NCI-H2107 treated with DMSO at 0.1 percent for 48 hours (cell line): ENCODE measurements around the gene CFAP77.

Experiments
- DNase-seq: peaks from one replicate; lab custom pipeline; 2025; ENCODE audit not compliant: unreplicated experiment; lab: John Stamatoyannopoulos, UW

The CFAP77 gene

DNA sequence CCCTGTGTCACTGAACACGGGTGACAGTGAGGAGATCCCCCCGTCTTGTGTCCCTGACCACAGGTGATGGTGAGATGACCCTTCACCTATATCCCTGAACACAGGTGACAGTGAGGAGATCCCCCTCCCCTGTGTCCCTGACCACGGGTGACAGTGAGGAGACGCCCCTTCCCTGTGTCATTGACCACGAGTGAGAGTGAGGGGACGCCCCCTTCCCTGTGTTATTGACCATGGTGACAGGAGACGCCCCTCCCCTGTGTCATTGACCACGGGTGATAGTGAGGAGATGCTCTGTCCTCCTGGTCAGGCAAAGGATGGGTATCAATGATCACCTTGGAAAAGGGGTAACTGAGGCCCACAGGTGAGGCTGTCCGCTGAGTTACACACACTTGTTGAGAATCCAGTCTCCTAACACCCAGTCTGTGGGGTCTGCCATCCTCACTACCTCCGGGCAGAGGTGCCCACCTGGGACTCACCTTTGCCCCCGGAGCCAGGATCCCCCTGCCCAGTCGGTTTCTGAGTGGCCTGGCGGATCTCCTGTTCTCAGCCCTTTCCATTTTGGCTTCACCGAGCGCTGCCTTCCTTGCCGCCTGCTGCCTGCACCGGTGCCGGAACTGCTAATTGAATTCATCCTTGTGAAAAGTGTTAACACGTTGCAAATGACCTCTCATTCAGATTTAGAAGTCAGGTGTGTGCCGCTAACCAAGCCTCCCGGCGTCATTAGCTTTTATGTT lies 104.2 kb downstream of the CFAP77 start:
- DNase-seq = no peak

- no peak for DNase-seq
These were observed 104.8 kb downstream of the CFAP77 start for GRCh38 chr9:132514821-132515220.

DNA sequence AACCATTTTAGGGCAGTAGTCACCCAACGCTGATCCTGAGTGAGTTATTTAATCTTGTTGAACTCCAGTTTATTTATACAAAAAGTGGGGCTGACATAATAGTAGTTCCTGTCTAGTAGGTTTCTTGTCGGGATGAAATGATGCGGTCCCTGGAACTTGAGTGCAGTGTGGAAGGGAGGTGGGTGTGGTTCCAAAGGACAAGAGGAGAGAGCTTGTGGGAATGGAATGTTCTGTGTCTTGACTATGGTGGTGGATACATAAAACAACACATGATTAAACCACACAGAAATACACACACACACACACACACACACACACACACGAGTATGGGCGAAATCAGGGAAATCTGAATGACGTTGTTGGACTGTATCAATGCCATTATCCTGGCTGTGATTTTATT lies 106.3 kb downstream of the CFAP77 start:
- no peak for DNase-seq

DNA sequence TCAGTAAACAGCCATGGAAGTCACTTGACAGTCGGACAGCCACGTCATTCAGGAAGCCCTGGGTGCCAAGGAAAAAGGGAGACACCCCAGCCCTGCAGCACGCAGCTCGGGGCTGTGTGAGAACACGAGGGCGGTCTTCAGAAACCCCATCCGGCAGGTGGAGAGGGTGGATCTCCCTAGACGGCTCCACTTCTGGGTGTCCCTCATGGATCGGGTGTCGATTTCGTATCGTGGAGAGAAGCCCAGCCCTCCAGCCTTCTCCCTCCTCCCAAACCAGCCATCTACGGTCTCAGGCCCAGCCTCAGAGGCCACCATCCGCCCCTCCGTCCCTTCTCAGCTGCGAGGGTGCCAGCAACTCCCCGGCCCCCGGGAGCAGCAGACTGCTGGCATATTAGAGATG lies 106.9 kb downstream of the CFAP77 start:
- peak; percentile 63 for DNase-seq

DNA sequence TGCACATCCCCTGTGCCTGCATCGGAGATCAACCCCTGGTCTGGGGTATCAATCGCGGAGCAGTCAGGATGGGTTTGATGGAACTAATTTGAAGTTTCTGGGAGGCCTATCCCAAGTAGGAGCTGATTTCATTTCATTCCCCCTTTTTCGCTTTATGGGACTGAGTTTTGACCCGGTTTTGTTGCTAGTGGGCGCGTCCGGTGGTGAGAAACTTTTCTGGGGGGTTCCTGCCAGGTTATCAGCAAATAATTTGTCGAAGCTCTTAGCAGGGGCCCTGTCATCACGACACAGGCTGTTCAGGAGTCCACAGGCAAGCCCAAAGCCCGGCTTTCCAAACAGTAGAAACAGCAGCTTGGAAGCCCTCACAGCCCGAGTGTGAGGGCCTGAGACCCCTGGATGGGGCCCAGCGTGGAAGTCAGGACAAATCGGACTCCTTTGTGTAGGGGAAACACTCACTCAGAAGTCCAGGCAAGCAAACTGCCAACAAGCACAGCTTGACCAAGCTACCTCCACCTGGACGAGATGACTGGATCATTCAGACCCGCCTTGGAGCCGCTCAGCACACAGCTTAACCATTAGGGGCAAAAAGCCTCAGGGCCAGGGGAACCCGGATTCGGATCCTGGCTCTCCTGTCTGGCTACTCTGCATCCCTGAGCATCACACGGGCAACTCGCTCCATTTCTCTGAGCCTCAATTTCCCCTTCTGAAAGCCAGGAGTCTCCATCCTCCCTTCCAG lies 108.0 kb downstream of the CFAP77 start:
- DNase-seq = no peak

- no peak for DNase-seq
These were observed 108.6 kb downstream of the CFAP77 start for GRCh38 chr9:132518626-132519025.

DNA sequence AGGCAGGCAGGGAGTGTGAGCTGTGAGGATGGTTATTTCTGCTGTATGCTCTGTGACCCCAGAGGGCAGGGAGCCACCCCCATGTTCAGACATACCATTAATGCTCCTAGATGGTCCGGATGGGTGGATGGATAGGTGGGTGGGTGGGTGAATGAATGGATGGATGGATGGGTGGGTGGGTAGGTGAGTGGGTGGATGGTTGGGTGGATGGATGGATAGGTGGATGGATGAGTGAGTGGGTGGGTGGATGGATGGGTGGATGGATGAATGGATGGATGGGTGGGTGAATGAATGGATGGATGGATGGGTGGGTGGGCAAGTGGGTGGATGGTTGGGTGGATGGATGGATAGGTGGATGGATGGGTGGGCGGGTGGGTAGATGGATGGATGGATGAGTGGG lies 109.0 kb downstream of the CFAP77 start:
- no peak for DNase-seq

DNA sequence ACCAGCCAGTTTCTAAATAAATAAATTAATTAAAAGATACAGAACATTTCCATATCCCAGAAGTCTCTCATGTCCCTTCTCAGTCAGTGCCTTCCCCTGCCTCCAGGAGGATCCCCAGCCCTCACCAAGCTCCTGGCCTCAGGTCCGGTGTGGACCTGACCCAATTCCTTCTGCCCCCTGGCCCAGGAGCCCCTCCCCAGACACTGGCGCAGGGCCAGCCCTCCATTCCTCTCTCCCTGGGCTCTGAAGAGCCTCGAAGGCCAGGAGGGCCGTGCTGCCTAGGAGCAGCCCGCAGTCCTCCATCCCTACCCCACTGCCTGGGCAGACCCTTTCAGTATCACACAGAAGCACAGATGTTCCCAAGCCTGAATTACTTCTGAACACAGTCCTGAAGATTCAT lies 110.6 kb downstream of the CFAP77 start:
- DNase-seq = no peak

GRCh38 chr9:132525308-132526023 lies 115.5 kb downstream of the CFAP77 start:
- DNase-seq = no peak

GRCh38 chr9:132531195-132531594 lies 121.2 kb downstream of the CFAP77 start:
- DNase-seq = no peak

DNA sequence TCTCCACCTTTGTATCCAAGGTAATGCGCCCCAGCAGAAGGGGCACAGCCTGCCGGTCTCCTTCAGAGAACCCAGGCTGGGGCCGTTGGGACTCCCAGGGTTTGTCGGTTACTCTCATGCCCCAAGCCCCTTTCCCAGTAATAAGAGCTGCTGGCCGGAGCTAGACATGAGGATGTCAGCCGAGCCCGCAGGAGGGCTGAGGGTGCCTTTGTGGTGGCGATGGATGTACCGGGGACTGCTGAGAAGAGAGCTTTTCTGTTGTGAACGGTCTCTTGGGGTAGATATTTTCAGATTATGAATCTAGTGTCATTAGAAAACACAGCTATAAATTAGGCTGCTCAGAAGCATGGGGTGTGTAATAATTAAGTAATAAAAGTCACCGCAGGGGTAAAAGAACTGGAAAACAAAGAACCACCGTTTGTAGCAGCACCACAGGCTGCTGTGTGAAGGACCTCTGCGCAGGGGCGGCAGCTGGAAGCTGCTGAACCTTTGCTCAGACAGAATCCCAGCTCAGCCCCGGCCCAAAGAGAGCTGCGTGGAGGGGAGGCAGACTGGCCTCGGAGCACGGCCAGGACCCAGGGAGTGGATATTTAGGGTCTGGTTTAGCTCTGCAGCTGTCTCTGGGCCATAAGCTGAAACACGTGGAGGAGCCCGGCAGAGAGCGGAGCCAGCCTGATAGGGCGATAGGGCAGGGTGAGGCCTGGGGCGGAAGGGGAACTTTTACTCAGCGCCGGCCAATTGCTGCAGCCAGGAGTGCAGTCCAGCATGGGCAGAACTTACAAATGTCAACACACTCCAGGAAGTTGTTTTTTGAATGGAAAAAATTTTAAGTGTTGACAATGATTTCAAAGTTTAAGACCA lies 121.9 kb downstream of the CFAP77 start:
- DNase-seq = peak; percentile 32

DNA sequence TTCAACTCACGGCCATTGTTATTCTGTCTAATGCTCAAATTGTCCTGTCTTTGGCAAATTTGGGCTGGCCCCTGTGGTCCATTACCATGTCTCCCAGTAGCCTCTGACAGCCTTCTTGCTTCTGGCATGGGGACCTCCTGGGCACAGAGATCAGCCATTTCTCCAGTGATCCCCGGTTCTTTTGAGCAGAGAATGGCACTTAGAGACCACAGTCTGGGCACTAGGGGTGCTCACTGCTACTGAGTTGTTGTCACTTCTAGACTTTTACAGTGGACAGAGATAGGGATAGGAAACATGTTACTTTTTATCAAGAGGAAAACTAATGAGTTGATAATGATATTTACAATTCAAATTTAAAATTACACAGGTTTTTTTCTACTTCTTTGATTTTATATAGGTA lies 124.8 kb downstream of the CFAP77 start:
- no peak for DNase-seq

- DNase-seq = no peak
These were observed 126.1 kb downstream of the CFAP77 start for GRCh38 chr9:132536124-132536523.

GRCh38 chr9:132537352-132537751 lies 127.3 kb downstream of the CFAP77 start:
- DNase-seq = no peak

- DNase-seq = no peak
These were observed 128.1 kb downstream of the CFAP77 start for GRCh38 chr9:132538071-132538470.

DNA sequence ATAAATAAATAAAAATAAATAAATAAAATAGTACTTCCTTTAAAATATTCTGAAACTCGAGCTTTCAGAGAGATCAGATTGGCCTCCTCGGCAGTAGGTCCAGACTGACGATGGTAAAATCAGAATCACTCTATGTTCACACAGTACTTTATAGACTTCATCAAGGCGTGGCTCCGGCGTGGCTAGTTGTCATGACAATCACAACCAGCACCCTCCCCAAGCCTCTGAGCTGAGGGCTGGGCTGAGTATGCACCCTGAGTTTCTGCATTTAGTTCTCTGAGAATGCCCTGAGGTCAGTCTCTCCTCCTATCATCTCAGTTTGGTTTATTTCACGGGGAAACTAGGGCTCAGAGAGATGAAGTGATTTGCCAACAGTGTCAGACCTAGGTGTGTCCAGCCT lies 129.1 kb downstream of the CFAP77 start:
- no peak for DNase-seq

DNA sequence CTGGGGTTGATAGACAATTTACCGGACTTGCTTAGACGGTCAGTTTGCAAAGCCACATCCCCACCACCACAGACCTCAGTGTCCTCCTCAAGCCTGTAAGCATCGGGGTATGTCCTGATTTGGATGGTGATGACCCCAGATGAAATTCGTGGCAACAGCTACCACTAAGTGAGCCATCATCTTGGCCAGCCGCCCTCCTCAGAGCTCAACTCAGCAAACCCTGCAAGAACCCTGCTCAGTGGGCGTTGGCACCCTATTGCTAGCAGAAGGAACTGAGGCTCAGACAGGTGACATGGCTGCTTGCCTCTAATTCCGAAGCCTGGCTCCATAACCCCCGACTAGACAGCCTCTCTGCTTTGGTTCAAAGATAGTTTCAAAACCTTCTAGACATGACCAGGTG lies 131.0 kb downstream of the CFAP77 start:
- no peak for DNase-seq

DNA sequence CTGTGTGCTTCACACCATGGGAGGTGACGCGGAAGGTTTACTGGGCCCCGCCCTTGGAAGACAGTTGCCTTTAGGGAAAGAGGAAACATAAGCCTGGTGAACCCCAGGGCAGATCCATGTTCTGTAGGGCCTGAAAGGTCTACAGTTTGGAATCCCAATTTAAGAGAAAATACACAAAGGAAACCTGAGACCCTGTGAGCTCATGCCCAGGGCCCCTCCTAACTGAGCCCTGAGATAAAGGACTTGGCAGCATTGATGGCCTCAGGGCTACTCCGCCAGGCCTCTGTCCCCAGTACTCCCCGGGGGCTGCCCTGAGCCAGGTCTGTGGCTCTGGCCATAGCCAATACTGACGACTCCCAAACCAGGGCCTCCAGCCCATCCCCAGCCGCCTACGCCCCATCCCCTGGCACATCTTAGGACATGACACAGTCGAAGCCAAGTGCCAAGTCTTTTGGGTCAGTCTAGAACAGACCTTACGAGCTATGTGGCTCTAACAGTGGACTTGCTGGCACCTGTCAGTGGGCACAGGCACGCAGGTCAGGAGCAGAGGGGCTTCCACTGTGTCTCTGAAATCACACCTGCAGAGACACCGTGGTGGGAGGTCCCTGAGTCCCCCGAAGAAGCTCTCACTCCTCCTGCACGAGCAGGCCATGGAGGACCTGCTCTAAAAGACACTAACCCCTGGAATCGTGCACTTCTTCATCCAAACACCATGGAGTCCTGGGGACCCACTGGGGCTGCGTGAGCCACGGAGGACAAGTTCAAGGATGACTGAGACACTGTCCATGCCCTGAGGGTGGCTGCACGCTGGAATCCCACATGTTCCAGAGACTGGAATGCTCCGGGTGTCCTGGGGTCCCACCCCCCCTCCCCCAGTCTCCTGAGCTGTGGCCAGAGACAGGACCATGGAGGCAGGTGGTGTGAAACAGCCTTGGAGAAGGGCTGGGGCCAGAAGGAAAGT lies 132.1 kb downstream of the CFAP77 start:
- DNase-seq = no peak

- no peak for DNase-seq
These were observed 133.2 kb downstream of the CFAP77 start for GRCh38 chr9:132543251-132543650.

DNA sequence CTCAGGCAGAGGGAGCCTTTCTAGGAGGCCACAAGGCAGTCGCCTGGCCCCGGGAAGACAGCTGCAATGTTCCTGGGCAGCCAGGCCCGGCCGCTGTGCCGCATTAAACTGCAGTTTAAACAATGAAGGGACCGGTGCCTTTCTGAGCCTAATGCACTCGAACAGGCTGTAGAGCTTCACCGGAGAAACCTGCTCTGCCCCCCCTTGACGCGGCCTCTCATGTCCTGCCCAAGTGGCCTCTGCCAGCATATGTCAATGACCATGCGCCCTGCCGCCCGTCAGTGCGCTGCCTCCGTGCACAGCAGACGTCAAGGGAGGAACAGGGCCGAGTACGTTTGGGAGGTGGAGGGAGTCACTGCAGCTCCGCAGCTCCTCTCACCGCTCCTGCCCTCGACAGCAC lies 133.9 kb downstream of the CFAP77 start:
- no peak for DNase-seq
